ENCODE data around the gene C1orf105. TPM values are rescaled to one million over a fixed set of nuclear protein-coding genes. Genes with fewer than 3 reads are reported as not detected.

C1orf105 gene
- total and polyA plus RNA-seq, 2 of the 13 experiments (the other 11 are each of a cell fraction or from before 2014, with no cell fraction given), result 0.15 to 0.45 TPM

DNA sequence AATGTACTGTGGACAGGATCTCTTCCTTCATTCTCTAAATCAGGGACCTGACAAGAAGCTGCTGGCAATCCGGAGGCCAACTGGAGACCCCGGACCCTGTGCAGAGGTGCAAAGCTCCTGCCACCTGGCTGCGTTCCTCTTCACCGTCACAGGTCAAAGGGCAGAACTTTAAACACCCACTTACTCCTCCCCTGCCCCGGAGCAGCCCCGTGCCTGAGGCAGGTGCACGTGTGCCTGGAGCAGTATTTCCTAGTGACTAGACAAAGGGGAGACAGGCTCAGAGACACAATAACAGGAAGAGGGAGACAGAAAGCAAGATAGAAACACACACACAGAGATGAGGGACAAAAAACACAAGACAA is 30.0 kb downstream of the C1orf105 start (continued):
- TF ChIP-seq, protein P1, sequence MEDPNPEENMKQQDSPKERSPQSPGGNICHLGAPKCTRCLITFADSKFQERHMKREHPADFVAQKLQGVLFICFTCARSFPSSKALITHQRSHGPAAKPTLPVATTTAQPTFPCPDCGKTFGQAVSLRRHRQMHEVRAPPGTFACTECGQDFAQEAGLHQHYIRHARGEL (CRISPR knock-in tag; IDR thresholded peaks at IDR 0.05), result peak; percentile 69; the same call in 1 of the 2 replicates
- TF ChIP-seq MXD4 (CRISPR knock-in tag; IDR thresholded peaks at IDR 0.05) (no peak), ZNF678 (CRISPR knock-in tag; IDR thresholded peaks at IDR 0.05) (no peak), SP5 (CRISPR knock-in tag; IDR thresholded peaks at IDR 0.05; ENCODE audit: borderline replicate concordance, low read depth) (peak; percentile 95), TRIM24 (CRISPR knock-in tag; IDR thresholded peaks at IDR 0.05) (no peak), ZNF205 (CRISPR knock-in tag; IDR thresholded peaks at IDR 0.05) (0 out of 2 replicates have a peak, but pooled peaks have one; percentile 2), STAT5B (CRISPR knock-in tag; IDR thresholded peaks at IDR 0.05) (no peak), ZSCAN9 (CRISPR knock-in tag; IDR thresholded peaks at IDR 0.05; ENCODE audit: borderline replicate concordance) (no peak), CBX5 (CRISPR knock-in tag; IDR thresholded peaks at IDR 0.05; ENCODE audit: borderline replicate concordance) (0 out of 2 replicates have a peak, but pooled peaks have one; percentile 18), SALL1 (CRISPR knock-in tag; IDR thresholded peaks at IDR 0.05) (peak; percentile 44; the same call in 1 of the 2 replicates), RARG (CRISPR knock-in tag; IDR thresholded peaks at IDR 0.05; ENCODE audit: low read depth) (no peak), RORA (CRISPR knock-in tag; IDR thresholded peaks at IDR 0.05) (no peak), GTF3A (CRISPR knock-in tag; conservative IDR thresholded peaks at IDR 0.05) (no peak), ZBTB20 (CRISPR knock-in tag; IDR thresholded peaks at IDR 0.05; ENCODE audit: borderline replicate concordance, low read depth) (0 out of 2 replicates have a peak, but pooled peaks have one; percentile 23), ZFP82 (CRISPR knock-in tag; IDR thresholded peaks at IDR 0.05; ENCODE audit: borderline replicate concordance) (no peak), ZNF432 (CRISPR knock-in tag; IDR thresholded peaks at IDR 0.05; ENCODE audit: borderline replicate concordance) (no peak), FOXJ3 (CRISPR knock-in tag; IDR thresholded peaks at IDR 0.05; ENCODE audit: borderline replicate concordance) (no peak), SMAD3 (CRISPR knock-in tag; IDR thresholded peaks at IDR 0.05) (no peak)
- TF ChIP-seq, protein P2, sequence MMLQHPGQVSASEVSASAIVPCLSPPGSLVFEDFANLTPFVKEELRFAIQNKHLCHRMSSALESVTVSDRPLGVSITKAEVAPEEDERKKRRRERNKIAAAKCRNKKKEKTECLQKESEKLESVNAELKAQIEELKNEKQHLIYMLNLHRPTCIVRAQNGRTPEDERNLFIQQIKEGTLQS (CRISPR knock-in tag; IDR thresholded peaks at IDR 0.05), result no peak
- TF ChIP-seq, protein P3, sequence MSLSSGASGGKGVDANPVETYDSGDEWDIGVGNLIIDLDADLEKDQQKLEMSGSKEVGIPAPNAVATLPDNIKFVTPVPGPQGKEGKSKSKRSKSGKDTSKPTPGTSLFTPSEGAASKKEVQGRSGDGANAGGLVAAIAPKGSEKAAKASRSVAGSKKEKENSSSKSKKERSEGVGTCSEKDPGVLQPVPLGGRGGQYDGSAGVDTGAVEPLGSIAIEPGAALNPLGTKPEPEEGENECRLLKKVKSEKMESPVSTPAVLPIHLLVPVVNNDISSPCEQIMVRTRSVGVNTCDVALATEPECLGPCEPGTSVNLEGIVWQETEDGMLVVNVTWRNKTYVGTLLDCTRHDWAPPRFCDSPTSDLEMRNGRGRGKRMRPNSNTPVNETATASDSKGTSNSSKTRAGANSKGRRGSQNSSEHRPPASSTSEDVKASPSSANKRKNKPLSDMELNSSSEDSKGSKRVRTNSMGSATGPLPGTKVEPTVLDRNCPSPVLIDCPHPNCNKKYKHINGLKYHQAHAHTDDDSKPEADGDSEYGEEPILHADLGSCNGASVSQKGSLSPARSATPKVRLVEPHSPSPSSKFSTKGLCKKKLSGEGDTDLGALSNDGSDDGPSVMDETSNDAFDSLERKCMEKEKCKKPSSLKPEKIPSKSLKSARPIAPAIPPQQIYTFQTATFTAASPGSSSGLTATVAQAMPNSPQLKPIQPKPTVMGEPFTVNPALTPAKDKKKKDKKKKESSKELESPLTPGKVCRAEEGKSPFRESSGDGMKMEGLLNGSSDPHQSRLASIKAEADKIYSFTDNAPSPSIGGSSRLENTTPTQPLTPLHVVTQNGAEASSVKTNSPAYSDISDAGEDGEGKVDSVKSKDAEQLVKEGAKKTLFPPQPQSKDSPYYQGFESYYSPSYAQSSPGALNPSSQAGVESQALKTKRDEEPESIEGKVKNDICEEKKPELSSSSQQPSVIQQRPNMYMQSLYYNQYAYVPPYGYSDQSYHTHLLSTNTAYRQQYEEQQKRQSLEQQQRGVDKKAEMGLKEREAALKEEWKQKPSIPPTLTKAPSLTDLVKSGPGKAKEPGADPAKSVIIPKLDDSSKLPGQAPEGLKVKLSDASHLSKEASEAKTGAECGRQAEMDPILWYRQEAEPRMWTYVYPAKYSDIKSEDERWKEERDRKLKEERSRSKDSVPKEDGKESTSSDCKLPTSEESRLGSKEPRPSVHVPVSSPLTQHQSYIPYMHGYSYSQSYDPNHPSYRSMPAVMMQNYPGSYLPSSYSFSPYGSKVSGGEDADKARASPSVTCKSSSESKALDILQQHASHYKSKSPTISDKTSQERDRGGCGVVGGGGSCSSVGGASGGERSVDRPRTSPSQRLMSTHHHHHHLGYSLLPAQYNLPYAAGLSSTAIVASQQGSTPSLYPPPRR (CRISPR knock-in tag; IDR thresholded peaks at IDR 0.05; ENCODE audit: borderline replicate concordance), result peak; percentile 75; the same call in 1 of the 2 replicates
- TF ChIP-seq, protein P4, sequence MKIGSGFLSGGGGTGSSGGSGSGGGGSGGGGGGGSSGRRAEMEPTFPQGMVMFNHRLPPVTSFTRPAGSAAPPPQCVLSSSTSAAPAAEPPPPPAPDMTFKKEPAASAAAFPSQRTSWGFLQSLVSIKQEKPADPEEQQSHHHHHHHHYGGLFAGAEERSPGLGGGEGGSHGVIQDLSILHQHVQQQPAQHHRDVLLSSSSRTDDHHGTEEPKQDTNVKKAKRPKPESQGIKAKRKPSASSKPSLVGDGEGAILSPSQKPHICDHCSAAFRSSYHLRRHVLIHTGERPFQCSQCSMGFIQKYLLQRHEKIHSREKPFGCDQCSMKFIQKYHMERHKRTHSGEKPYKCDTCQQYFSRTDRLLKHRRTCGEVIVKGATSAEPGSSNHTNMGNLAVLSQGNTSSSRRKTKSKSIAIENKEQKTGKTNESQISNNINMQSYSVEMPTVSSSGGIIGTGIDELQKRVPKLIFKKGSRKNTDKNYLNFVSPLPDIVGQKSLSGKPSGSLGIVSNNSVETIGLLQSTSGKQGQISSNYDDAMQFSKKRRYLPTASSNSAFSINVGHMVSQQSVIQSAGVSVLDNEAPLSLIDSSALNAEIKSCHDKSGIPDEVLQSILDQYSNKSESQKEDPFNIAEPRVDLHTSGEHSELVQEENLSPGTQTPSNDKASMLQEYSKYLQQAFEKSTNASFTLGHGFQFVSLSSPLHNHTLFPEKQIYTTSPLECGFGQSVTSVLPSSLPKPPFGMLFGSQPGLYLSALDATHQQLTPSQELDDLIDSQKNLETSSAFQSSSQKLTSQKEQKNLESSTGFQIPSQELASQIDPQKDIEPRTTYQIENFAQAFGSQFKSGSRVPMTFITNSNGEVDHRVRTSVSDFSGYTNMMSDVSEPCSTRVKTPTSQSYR (CRISPR knock-in tag; IDR thresholded peaks at IDR 0.05; ENCODE audit: borderline replicate concordance), result no peak
- TF ChIP-seq, protein P5, sequence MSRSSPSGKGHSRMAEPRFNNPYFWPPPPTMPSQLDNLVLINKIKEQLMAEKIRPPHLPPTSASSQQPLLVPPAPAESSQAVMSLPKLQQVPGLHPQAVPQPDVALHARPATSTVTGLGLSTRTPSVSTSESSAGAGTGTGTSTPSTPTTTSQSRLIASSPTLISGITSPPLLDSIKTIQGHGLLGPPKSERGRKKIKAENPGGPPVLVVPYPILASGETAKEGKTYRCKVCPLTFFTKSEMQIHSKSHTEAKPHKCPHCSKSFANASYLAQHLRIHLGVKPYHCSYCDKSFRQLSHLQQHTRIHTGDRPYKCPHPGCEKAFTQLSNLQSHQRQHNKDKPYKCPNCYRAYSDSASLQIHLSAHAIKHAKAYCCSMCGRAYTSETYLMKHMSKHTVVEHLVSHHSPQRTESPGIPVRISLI (CRISPR knock-in tag; IDR thresholded peaks at IDR 0.05; ENCODE audit: borderline replicate concordance), result peak; percentile 4; the same call in 1 of the 2 replicates

Measured in HepG2 (cell line).